Activated CD4-positive, alpha-beta T cell treated with anti-CD3 and anti-CD28 coated beads for 36 hours (primary cell): ENCODE data around the gene RASD2. TPM values are rescaled to one million over a fixed set of nuclear protein-coding genes. Genes with fewer than 3 reads are reported as not detected.

Source experiments
- ATAC-seq: fragments of 200-7000 bp; cut with Tn5 transposase; one replicate; pipeline ENCODE4 v1.10.0; 2021; ENCODE audit warnings: mild to moderate bottlenecking, moderate library complexity
- CTCF ChIA-PET: fragments of 350-600 bp; sonication (Branson Sonifier 250); formaldehyde crosslinking; loops from one replicate; lab custom pipeline; 2021; ENCODE audit warnings: antibody characterized with exemption; lab: Charles Lee
- POLR2A ChIA-PET: fragments of 350-600 bp; sonication (Branson Sonifier 250); formaldehyde crosslinking; loops from one replicate; lab custom pipeline; 2021; ENCODE audit warnings: antibody characterized with exemption, inconsistent platforms; lab: Charles Lee
- DNase-seq: peaks from one replicate; pipeline ENCODE4 v3.0.0-alpha.2; 2020
- H3K27ac Mint-ChIP-seq: one replicate; pipeline ENCODE4 v1.8.0; 2021; ENCODE audit warnings: mixed read lengths
- H3K27me3 Mint-ChIP-seq: one replicate; pipeline ENCODE4 v1.8.0; 2021; ENCODE audit warnings: mixed read lengths
- H3K36me3 Mint-ChIP-seq: one replicate; pipeline ENCODE4 v1.8.0; 2021; ENCODE audit warnings: low read depth, mixed read lengths
- H3K4me1 Mint-ChIP-seq: one replicate; pipeline ENCODE4 v1.8.0; 2021; ENCODE audit warnings: mixed read lengths
- H3K4me3 Mint-ChIP-seq: one replicate; pipeline ENCODE4 v1.8.0; 2021; ENCODE audit warnings: mild to moderate bottlenecking, moderate library complexity, mixed read lengths
- H3K9me3 Mint-ChIP-seq: one replicate; pipeline ENCODE4 v1.8.0; 2021; ENCODE audit warnings: low read depth, mixed read lengths
- intact Hi-C, 2 experiments: fragments of 100-400 bp; cut with DNase I in 1 of 2; cut with micrococcal nuclease in 1 of 2; formaldehyde crosslinking; loops; one replicate each; pipeline versions ENCODE4 v1.14.2 to v1.15.1; 2022 to 2024; cut with DNase I, micrococcal nuclease
- total RNA-seq, 2 experiments: library from RNA; stranded (reverse); gene quantifications; one replicate each; pipeline ENCODE4 v1.2.3, GENCODE V29; 2021

RASD2 gene
- total RNA-seq, 2 experiments from 2014 or later, result 0.09 TPM

DNA sequence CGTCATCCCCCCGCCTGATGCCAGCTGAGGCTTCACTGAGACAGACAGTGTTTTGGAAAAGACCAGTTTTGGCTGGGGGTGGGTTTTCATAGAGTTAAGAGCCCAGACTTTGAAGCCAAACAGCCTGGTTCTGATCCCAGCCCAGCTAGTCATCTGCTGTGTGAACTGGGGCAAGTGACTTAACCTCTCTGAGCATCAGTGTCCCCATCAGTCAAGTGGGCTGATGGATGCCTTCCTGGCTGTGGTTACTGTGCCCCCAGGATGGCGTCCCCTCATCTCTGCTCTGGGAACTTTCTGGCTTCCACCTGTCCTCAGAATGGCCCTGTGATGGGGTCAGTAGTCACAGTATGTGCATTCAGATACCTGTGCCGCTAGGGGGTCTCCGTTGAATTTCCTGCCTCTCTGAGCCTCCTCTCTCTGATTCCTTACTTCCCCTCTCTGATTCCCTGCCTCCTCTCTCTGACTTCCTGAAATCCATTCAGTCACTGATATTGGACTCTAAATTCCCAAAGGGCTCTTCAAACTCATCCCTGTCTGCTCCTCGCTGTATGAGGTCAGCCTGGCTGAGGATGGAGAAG, 2.4 kb downstream of the RASD2 start:
- Mint-ChIP-seq H3K4me3 (no peak overlapping the region), H3K27me3 (peaks cover 25% of the 10 kb centered on the region), H3K9me3 (no peaks in the 10 kb centered on the region), H3K4me1 (peaks cover 3% of the 10 kb centered on the region), H3K36me3 (no peaks in the 10 kb centered on the region), H3K27ac (no peak overlapping the region)
- intact Hi-C loops, result loop anchor here in 1 of 2 experiments (5.0 kb wide), 1 partner anchor 79 kb away; no protein-coding TSS in a partner anchor
- DNase-seq (no peak), ATAC-seq (no peak)
- ChIA-PET CTCF (interaction anchor here (0.6 to 1.2 kb wide), 2 partner anchors 13 to 525 kb away, joined by 4 read pairs; no protein-coding TSS in a partner anchor), POLR2A (no interaction called here)

- DNase-seq, result no peak
- no peak overlapping the region for H3K4me3 Mint-ChIP-seq
- H3K9me3 Mint-ChIP-seq, result no peaks in the 10 kb centered on the region
- no peaks in the 10 kb centered on the region for H3K36me3 Mint-ChIP-seq
- ChIA-PET CTCF (interaction anchor here (1.1 kb wide), 1 partner anchor 9 kb away, joined by 3 read pairs; no protein-coding TSS in a partner anchor), POLR2A (no interaction called here)
- intact Hi-C loops, result loop anchor here in 1 of 2 experiments (5.0 kb wide), 1 partner anchor 79 kb away; no protein-coding TSS in a partner anchor
- H3K4me1 Mint-ChIP-seq, result peaks cover 3% of the 10 kb centered on the region
- no peak overlapping the region for H3K27ac Mint-ChIP-seq
- H3K27me3 Mint-ChIP-seq, result peaks cover 24% of the 10 kb centered on the region
- no peak for ATAC-seq
Measured at GRCh38 chr22:35543702-35544101, 3.1 kb downstream of the RASD2 start.

DNA sequence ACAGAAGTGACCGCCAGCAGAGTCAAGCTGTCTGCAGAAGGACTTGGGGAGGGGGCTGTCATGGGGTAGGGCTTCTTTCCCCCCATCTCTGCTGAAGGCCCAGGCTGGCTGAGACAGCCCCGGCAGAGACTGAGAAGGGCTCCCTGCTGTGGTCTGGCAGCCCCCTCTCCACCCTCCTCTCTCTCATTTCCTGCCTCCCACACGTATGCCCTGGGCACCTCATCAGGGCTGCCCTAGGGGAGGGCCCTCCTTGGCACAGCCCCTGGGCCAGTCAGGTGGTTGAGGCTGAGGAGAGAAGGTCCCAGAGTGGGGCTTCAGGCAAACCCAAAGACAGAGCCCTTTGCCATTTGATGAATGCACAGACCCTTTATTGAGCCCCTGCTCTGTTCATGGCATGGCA, 3.6 kb downstream of the RASD2 start:
- Mint-ChIP-seq H3K4me3 (no peak overlapping the region), H3K36me3 (no peaks in the 10 kb centered on the region), H3K4me1 (peaks cover 3% of the 10 kb centered on the region), H3K27ac (no peak overlapping the region), H3K27me3 (peaks cover 23% of the 10 kb centered on the region), H3K9me3 (no peaks in the 10 kb centered on the region)
- DNase-seq (no peak), ATAC-seq (no peak)
- intact Hi-C loops, result loop anchor here in 1 of 2 experiments (5.0 kb wide), 1 partner anchor 78 kb away; no protein-coding TSS in a partner anchor
- ChIA-PET POLR2A (no interaction called here), CTCF (interaction anchor here (1.1 kb wide), 1 partner anchor 8 kb away, joined by 3 read pairs; no protein-coding TSS in a partner anchor)

GRCh38 chr22:35544827-35545226, 4.2 kb downstream of the RASD2 start:
- no peak overlapping the region for H3K4me3 Mint-ChIP-seq
- peaks cover 23% of the 10 kb centered on the region for H3K27me3 Mint-ChIP-seq
- intact Hi-C loops, result loop anchor here in 1 of 2 experiments (5.0 kb wide), 1 partner anchor 77 kb away; no protein-coding TSS in a partner anchor
- H3K9me3 Mint-ChIP-seq, result no peaks in the 10 kb centered on the region
- no peaks in the 10 kb centered on the region for H3K36me3 Mint-ChIP-seq
- CTCF ChIA-PET, result interaction anchor here (1.1 kb wide), 1 partner anchor 8 kb away, joined by 3 read pairs; no protein-coding TSS in a partner anchor
- ATAC-seq (no peak), DNase-seq (no peak)
- no peak overlapping the region for H3K27ac Mint-ChIP-seq
- POLR2A ChIA-PET, result no interaction called here
- H3K4me1 Mint-ChIP-seq, result peaks cover 3% of the 10 kb centered on the region

- POLR2A ChIA-PET, result no interaction called here
- intact Hi-C loops, result no loop called here
- Mint-ChIP-seq H3K36me3 (no peaks in the 10 kb centered on the region), H3K27ac (no peak overlapping the region), H3K9me3 (no peaks in the 10 kb centered on the region), H3K4me1 (no peaks in the 10 kb centered on the region), H3K4me3 (no peak overlapping the region), H3K27me3 (peaks cover 17% of the 10 kb centered on the region)
- ATAC-seq (no peak), DNase-seq (no peak)
- CTCF ChIA-PET, result no interaction called here
Measured at GRCh38 chr22:35546886-35547285, 6.3 kb downstream of the RASD2 start.

DNA sequence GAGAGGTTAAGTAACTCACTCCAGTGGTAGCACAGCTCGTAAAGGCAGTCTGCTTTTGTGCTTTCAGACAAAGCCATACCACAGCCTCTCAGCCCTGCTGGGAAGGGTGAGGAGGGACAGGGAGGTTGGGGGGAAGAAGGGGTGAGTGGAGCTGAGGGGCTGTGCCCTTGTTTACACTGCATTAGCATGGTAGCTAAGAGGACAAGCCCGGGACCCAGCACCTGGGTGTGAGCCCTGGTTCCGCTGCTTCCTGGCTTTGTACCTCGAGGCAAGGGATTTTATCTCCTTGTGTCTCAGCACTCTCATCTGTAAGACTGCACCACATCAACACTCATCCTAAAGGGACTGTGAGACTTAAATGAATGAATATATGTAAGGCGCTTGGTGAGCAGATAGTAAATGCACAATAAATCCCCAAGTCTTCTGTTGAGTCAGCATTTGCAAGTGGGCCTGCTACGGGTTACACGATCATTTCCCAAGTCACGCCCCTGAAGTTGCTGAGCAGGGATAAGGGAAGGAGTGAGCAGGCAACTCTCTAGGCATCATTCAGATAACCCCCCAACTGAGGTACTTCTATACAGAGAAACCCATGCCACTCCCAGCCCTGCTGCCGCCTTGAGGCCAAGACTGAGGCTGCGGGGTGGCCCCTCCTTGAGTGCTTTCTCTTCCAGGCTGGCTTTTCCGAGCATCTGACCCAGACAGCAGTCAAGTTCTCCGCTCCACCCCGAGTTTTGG, 7.5 kb downstream of the RASD2 start:
- no peak for DNase-seq
- ChIA-PET POLR2A (no interaction called here), CTCF (no interaction called here)
- no peaks in the 10 kb centered on the region for H3K36me3 Mint-ChIP-seq
- intact Hi-C loops, result no loop called here
- no peaks in the 10 kb centered on the region for H3K9me3 Mint-ChIP-seq
- ATAC-seq, result no peak
- peaks cover 10% of the 10 kb centered on the region for H3K4me1 Mint-ChIP-seq
- H3K27ac Mint-ChIP-seq, result no peak overlapping the region
- H3K4me3 Mint-ChIP-seq, result no peak overlapping the region
- peaks cover 6% of the 10 kb centered on the region for H3K27me3 Mint-ChIP-seq

GRCh38 chr22:35548722-35549112, 8.1 kb downstream of the RASD2 start:
- no peak overlapping the region for H3K27ac Mint-ChIP-seq
- intact Hi-C loops, result no loop called here
- no peak for DNase-seq
- peaks cover 12% of the 10 kb centered on the region for H3K4me1 Mint-ChIP-seq
- POLR2A ChIA-PET, result no interaction called here
- H3K4me3 Mint-ChIP-seq, result no peak overlapping the region
- no peak for ATAC-seq
- no peaks in the 10 kb centered on the region for H3K36me3 Mint-ChIP-seq
- H3K27me3 Mint-ChIP-seq, result peaks cover 3% of the 10 kb centered on the region
- CTCF ChIA-PET, result no interaction called here
- no peaks in the 10 kb centered on the region for H3K9me3 Mint-ChIP-seq

DNA sequence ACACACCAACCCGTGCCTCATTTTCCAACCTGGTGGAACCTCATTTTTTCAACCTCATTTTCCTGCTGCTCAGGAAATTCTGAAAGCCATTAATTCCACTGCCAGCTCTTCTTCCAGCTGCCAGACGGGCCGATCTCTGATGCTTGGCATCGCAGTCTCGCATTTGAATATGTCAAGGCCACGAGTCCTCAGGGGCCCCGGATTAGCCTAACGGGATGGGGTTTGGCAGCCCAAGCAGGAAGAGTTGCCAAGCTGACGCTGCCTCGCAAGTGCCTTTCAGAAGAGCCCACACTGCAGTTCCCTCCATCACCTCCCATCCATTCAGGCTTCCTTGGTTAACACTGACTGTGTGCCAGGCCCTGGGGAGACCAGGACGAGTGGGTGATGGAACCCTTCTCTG, 8.7 kb downstream of the RASD2 start:
- Mint-ChIP-seq H3K27me3 (no peaks in the 10 kb centered on the region), H3K27ac (no peak overlapping the region)

DNA sequence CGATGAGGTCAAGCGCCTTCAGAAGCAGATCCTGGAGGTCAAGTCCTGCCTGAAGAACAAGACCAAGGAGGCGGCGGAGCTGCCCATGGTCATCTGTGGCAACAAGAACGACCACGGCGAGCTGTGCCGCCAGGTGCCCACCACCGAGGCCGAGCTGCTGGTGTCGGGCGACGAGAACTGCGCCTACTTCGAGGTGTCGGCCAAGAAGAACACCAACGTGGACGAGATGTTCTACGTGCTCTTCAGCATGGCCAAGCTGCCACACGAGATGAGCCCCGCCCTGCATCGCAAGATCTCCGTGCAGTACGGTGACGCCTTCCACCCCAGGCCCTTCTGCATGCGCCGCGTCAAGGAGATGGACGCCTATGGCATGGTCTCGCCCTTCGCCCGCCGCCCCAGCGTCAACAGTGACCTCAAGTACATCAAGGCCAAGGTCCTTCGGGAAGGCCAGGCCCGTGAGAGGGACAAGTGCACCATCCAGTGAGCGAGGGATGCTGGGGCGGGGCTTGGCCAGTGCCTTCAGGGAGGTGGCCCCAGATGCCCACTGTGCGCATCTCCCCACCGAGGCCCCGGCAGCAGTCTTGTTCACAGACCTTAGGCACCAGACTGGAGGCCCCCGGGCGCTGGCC, 11.0 kb downstream of the RASD2 start:
- no peak overlapping the region for H3K4me3 Mint-ChIP-seq
- intact Hi-C loops, result loop anchor here in 1 of 2 experiments (1.0 to 5.0 kb wide), 2 partner anchors 11 to 249 kb away; partner anchors contain the start of gene RASD2
- ChIA-PET CTCF (interaction anchor here (1.0 to 1.3 kb wide), 2 partner anchors 12 to 200 kb away, joined by 3 to 4 read pairs; no protein-coding TSS in a partner anchor), POLR2A (no interaction called here)
- no peaks in the 10 kb centered on the region for H3K27me3 Mint-ChIP-seq
- H3K4me1 Mint-ChIP-seq, result peaks cover 12% of the 10 kb centered on the region
- no peaks in the 10 kb centered on the region for H3K9me3 Mint-ChIP-seq
- no peak for ATAC-seq
- no peak overlapping the region for H3K27ac Mint-ChIP-seq
- DNase-seq, result no peak
- H3K36me3 Mint-ChIP-seq, result no peaks in the 10 kb centered on the region

More for the DNA sequence above, 8.7 kb downstream of the RASD2 start:
- ChIA-PET CTCF (no interaction called here), POLR2A (no interaction called here)
- intact Hi-C loops, result no loop called here
- Mint-ChIP-seq H3K9me3 (no peaks in the 10 kb centered on the region), H3K36me3 (no peaks in the 10 kb centered on the region), H3K4me3 (no peak overlapping the region), H3K4me1 (peaks cover 12% of the 10 kb centered on the region)
- ATAC-seq (no peak), DNase-seq (no peak)

- Mint-ChIP-seq H3K27me3 (no peaks in the 10 kb centered on the region), H3K4me3 (no peak overlapping the region), H3K27ac (peak overlapping the region; percentile 20), H3K36me3 (no peaks in the 10 kb centered on the region), H3K9me3 (no peaks in the 10 kb centered on the region), H3K4me1 (peaks cover 12% of the 10 kb centered on the region)
- peak; percentile 92 for DNase-seq
- ChIA-PET CTCF (interaction anchor here (0.7 to 1.3 kb wide), 7 partner anchors 8 to 513 kb away, joined by 3 to 5 read pairs (median 3); partner anchors contain the start of gene TOM1), POLR2A (interaction anchor here (0.8 kb wide), 1 partner anchor 662 kb away, joined by 3 read pairs; no protein-coding TSS in a partner anchor)
- peak; percentile 98 for ATAC-seq
- intact Hi-C loops, result loop anchor here in 1 of 2 experiments (1.0 to 5.0 kb wide), 2 partner anchors 12 to 250 kb away; partner anchors contain the start of gene RASD2
Measured at GRCh38 chr22:35552196-35552842, 11.7 kb downstream of the RASD2 start.
